Fibroblast of upper back skin (primary cell): ENCODE measurements around the gene CARNS1.
A peak's percentile ranks its signal among the peaks of the same experiment; 100 is the strongest.
"Not testable (repeated sequence)": the region's sequence is repeated elsewhere in the genome, so short reads cannot be mapped to it uniquely, and the experiment has no call there.

Experiments
- DNase-seq: peaks from one replicate; pipeline ENCODE4 v3.0.0-alpha.2; 2013

Gene CARNS1

DNA sequence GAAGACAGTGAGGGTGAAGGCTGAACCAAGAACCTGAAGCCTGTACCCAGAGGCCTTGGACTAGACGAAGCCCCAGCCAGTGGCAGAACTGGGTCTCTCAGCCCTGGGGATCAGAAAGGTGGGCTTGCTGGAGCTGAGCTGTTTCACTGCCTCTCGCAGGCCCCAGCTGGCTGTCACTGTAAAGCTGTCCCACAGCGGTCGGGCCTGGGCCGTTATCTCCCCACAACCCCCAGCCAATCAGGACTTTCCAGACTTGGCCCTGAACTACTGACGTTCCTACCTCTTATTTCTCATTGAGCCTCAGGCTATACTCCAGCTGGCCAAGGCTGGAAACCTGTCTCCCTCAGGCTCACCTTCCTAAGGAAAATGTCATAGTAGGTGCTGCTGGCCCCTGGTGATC, 17.9 kb upstream of the CARNS1 start:
- no peak for DNase-seq

DNA sequence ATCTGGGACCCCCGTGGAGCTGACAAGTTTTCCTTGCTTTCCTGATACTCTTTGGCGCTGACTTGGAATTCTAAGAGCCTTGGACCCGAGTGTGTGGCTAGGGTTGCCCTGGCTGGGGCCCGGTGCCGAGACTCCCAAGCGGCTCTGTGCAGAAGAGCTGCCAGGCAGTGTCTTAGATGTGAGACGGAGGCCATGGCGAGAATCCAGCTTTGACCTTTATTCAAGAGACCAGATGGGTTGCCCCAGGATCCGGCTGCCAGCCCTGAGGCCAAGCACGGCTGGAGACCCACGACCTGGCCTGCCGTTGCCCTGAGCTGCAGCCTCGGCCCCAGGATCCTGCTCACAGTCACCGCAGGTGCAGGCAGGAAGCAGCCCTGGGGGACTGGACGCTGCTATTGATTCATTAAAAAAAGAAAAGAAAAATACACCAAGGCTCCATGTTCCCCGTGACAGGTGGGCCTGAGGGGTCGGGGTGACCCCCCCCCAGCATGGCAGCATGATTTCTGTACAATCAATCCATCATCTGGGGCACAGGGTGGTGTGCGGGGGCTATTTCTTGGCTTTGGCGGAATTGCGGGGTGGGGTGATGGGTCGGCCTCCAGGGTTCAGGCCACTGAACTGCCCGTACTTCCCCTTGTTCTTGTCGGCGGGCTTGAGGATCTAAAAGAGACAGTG, 17.4 kb upstream of the CARNS1 start:
- no peak for DNase-seq

DNA sequence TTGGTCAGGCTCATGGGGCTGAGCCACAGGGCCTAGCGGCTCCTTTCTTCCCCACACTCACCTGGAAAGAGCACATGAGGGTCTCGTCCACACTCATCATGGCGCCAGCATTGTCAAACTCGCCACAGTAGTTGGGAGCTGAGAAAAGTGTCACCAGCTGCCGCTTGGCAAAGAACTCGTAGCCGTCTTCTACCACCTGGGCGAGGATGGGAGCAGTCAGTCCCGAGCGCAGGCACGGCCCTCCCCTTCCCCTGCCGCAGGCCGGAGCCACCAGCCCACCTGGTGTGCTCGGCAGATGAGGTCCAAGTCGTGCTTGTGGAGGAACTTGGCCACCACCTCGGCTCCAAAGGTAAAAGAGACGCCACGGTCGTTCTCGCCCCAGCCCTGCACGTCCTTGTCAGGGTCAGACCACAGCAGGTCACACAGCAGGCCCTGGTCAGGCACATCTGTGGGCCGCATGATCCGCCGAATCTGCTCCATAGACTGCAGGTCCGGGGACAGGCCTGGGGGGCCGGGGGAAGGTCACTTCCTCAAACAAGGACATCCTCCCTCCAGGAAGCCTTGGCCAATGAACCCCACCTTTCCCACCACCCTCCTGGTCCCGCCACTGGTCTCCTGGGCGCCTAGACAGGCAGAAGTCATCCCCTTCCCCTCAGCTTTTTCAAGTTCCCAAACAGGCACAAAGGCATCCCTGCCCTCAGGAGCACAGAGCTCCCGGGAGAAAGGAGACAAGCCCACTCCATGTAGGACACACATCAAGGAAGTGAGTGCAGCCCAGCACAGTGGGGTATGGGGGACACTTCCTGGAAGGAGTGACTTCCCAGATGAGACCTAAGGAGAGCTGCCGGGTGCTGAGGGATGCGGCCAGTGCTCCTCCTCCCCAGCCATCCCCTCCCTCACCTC, 16.6 kb upstream of the CARNS1 start:
- DNase-seq = no peak

DNA sequence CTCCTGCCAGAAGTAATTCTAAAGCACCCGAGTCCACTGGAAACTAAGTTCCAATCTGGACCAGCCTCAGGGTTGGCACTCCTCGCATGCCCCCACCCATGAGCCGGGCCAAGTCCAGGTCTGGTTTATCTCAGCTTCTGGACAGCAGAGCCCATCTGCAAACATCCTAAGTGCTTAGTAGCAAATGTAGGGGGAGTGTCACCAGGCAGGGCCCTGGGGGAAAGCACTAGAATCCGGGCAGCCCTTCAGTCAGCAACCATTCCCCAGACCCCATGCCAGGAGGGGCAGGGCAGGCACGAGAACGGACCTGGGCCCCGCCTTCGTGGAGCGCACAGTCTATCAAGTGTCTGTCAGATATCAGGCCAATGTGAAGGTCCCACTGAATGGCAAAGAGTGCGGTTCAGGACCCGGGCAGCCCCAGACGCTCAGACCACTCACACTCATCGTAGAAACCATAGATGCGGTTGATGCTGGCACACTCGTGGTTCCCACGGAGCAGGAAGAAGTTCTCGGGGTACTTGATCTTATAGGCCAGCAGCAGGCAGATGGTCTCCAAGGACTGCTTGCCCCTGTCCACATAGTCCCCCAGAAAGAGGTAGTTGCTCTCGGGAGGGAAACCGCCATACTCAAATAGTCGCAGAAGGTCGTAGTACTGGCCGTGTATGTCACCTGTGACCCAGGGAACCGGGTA, 15.1 kb upstream of the CARNS1 start:
- DNase-seq = no peak

DNA sequence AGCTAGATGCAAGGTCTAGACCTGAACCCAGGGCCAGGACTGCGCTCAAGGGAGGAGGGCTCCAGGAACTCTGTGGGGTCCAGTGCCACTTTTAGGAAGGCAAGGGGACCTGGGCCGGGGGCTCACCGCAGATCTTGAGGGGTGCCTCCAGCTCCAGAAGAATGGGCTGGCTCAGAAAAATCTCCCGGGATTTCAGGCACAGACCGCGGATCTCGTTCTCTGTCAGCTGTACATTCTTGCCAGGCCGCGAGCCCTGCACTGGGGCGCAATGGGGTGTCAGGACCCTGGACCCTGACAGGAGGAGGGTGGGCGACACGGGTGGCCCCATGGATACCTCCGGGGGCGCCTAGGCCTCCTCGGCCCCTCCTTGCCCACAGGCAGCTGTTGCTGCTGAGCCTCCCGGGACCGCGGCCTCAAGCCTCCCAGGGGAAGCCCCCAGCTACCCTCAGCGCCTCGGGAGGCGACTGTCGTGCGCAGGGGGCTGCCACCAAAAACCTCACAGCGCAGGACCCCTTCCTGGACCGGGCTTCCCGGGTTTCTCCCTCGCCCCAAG, 14.5 kb upstream of the CARNS1 start:
- DNase-seq = no peak

DNA sequence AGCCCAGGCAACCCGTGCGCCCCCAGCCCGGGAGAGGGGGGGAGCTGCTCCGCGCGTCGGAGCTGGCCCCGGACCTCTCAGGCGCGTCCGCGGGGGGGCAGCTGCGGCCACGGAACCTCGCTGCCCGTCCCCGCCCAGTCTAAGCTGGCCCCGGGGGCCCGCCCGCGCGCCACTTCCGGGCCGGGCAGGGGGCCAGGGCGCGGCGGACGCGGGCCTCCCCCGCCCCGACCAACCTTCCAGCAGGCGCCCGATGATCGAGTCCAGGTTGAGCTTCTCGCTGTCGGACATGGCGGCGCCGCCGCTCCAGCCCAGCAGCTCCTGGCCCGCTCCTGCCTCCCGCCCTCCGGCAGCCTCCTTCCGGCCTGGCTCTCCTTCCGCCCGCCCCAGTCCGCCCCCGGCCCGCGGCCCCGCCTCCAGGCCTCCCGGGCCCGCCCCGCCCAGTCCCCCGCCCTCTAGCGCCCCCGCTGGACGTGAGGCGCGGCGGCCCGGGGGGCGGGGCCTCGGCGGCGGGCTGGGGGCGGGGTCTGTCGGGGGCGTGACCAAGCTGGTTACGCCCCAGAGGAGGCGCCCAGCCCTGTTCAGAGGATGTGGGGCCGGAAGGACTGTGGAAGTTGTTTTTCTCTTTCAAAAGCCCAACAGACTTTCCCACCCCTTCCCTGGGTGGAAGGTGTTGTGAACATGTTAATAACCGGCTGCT, 13.8 kb upstream of the CARNS1 start, which contains the start of gene PPP1CA:
Gene PPP1CA, minus strand, starts transcription at position 364 of the 697 bp plus-strand sequence. Its CDS starts 76 bp downstream, at position 288.
- peak; percentile 87 for DNase-seq

DNA sequence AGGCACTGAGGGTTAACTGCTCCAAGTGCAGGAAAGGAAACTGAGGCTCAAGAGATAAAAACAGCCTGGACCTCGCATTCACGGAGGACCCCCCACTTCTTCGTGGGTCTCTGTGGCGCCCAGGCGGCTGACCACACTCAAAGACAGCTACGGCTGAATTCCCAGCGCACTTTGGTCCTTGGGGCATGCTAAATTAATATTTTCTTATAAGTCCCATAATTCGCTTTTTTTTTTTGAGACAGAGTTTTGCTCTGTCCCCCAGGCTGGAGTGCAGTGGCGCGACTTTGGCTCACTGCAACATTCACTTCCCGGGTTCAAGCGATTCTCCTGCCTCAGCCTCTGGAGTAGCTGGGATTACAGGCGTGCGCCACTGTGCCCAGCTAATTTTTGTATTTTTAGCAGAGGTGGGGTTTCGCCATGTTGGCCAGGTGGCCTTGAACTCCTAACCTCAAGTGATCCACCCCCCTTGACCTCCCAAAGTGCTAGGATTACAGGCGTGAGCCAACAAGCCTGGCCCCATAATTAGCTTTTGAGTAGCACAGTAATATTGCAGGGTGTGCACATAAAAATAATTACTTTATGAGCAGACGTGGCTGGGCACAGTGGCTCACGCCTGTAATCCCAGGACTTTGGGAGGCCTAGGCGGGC, 13.2 kb upstream of the CARNS1 start:
- DNase-seq = not testable (repeated sequence)

DNA sequence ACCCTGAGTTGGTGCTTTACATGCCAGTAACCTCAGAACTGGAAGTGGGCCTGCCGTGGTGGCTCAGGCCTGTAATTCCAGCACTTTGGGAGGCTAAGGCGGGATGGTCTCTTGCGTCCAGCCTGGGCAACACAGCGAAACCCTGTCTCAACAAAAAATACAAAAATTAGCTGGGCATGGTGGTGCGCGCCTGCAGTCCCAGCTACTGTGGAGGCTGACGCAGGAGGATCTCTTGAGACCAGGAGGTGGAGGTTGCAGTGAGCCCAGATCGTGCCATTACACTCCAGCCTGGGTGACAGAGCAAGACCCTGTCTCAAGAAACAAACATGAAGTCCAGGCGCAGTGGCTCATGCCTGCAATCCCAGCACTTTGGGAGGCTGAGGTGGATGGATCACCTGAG, 12.4 kb upstream of the CARNS1 start:
- not testable (repeated sequence) for DNase-seq

DNA sequence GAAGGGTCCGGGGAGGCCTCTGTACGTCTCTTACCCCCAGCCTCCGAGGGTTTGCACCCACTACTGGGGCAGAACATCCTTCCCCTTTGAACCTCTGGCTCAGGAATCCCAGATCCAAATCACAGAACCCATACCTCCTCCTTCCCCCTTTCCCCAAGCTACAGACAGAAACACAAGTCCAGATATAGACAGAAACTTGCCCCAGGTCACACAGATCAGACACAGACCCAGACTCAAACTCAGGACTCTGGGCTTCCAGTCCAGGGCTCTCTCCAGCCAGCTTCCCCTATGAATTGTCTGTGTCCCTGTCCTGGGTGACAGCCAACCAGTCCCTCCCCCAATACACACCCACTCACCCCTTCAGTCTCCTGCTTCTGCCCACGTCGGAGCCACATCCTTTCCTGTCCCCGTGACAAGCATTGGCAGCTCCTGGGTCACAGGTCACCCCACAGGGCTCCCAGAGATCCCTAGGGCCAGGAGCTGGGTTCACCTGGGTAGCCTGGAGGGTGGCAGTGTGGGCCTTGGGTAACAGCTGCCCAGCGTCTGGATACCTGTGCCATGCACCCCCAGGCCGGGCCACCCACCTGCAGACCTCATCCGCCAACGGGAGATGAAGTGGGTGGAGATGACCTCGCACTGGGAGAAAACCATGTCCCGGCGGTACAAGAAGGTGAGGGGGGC, 10.8 kb upstream of the CARNS1 start:
- no peak for DNase-seq

DNA sequence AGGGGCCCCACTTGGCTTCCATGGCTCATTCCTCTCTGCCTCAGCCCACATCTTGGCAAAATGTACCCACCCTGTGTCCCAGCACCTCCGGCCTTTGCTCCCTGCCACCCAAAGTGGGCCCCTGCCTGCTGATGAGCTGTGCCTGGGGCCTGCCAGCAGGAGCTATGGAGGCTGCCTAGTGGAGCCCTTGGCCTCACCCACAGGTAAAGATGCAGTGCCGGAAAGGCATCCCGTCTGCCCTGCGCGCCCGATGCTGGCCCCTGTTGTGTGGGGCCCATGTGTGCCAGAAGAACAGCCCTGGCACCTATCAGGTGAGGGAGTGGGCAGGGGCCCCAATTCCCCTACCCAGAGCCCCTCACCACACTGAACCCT, 10.3 kb upstream of the CARNS1 start:
- no peak for DNase-seq

DNA sequence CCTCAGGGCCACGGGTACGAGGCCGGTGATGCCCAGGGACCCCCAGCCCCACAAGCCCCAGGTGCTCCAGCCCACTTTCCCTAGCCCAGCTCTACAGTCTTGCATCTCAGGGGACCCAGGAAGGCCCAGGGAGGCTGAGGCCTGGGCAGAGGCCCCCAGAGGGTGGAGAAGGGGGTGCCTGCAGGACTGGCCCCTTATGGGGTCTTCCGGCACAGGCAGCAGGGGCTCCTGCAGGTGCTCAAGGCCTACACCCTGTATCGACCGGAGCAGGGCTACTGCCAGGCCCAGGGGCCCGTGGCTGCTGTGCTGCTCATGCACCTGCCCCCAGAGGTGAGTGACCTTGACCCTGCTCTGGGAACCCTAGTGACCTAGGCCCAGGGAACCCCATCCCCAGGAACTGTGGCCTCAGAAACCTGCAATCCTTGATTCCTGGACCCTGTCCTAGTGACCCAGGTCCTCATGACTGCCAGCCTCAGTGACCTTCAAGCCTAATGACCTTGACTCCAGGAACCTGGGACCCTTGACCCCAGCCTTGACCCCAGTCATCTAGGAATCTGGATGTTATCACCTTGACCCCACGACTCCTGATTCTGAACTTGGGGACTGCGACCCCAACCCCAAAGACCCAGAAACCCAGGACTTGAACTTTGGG, 9.7 kb upstream of the CARNS1 start:
- no peak for DNase-seq

DNA sequence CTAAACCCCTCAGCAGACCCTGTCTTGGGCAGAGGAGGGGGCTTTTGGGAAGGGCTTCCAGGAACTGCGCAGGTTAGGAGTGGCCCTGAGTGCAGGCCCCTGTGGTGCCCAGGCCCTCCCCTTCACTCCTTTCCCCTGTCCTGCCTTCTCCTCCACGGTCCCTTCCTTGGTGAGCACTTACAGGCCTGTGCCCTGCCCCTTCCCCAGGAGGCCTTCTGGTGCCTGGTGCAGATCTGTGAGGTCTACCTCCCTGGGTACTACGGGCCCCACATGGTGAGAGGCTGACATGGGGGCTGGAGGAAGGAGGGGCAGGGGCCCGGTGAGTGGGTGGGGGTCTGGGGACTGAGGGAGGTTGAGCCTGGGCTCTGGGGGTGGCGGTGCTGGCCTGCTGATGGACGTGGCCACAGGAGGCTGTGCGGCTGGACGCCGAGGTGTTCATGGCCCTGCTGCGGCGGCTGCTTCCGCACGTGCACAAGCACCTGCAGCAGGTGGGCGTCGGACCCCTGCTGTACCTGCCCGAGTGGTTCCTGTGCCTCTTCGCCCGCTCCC, 9.0 kb upstream of the CARNS1 start:
- no peak for DNase-seq

DNA sequence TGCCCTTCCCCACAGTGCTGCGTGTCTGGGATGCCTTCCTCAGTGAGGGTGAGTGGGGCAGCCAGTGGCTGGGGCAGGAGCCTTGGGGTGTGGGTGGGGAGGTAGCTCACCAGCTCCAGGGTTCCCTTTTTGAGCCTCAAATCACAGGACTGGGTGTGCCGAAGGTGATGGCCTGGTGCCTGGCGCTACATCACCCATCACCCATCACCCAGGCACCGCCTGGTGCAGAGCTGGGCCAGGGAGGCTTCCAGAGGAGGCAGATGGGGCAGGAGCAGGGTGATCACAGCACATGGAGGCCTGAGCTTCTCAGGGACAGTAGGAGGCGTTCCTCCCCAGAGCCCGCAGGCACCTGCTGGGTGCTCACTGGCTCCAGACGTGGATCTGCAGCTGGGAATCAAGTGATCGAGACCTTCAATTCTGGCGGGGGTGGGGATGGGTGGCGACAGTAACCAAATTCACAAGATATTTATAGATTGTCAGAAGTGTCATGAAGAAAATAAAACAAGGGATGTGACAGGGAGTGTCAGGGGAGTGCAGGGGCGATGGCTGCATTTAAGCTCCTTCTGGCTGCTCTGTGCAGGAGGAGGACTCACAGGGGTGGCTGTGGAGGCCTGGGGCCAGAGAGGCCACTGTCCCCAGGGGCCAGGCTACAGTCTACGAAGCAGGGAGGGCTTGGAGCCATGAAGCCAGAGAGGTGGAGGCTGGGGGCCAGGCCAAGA, 8.3 kb upstream of the CARNS1 start:
- DNase-seq = no peak

DNA sequence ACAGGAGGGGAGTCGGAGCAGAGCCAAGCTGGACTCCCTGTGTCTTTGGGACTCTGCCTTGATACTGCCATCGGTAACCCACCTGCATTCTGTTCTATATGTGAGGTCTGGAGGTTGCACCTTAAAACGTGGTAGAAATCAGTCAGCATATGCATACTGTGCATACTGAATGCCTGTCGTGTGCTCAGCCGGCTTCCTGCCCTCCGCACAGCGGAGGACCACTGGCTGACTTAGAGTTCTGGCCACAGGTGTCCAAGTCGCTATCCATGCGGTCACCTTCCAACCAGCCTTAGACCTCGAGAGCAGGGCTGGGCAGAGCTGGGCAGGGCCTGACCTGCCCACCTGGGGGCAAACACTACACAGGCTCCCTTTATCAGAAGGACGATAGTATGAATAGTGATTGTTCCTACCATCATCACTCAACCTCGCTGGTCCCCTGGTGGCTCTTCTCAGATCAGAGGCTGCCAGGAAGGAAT, 7.8 kb upstream of the CARNS1 start:
- no peak for DNase-seq

DNA sequence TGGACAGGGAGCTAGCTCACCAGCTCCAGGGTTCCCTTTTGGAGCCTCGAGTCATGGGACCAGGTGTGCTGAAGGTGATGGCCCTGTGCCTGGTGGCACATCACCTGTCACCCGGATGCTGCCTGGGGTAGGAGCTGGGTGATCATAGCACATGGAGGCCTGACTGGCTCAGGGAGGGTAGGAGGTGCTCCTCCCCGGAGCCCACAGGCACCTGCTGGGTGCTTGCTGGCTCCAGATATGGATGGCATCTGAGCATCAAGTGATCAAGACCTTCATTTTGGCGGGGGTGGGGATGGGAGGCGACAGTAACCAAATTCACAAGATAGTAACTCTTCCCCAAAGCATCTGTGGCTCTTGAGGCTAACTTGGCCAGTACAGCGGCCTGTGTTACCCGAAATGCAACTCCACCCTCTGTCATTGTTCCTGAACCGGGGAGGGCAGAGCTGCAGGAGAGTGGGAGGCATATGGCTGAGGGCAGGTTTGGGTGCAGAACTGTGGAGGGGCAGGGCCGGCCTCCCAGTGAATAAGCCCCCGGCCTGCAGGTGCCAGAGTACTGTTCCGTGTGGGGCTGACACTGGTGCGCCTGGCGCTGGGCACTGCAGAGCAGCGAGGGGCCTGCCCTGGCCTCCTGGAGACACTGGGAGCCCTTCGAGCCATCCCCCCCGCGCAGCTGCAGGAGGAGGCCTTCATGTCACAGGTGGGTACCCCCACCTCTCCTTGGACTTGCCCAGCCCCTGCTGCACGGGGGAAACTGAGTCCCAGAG, 6.9 kb upstream of the CARNS1 start:
- no peak for DNase-seq

DNA sequence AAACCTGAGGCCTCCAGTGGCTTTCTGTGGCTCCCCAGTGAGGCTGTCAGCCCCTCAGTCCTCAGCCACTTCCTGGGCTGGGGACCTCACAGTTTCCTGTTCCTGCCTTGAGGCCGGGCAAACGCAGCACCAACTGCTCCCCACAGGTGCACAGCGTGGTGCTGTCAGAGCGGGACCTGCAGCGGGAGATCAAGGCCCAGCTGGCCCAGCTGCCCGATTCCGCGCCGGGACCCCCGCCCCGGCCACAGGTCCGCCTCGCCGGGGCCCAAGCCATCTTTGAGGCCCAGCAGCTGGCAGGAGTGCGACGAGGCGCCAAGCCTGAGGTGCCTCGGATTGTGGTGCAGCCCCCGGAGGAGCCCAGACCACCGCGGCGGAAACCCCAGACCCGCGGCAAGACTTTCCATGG, 6.2 kb upstream of the CARNS1 start:
- no peak for DNase-seq

DNA sequence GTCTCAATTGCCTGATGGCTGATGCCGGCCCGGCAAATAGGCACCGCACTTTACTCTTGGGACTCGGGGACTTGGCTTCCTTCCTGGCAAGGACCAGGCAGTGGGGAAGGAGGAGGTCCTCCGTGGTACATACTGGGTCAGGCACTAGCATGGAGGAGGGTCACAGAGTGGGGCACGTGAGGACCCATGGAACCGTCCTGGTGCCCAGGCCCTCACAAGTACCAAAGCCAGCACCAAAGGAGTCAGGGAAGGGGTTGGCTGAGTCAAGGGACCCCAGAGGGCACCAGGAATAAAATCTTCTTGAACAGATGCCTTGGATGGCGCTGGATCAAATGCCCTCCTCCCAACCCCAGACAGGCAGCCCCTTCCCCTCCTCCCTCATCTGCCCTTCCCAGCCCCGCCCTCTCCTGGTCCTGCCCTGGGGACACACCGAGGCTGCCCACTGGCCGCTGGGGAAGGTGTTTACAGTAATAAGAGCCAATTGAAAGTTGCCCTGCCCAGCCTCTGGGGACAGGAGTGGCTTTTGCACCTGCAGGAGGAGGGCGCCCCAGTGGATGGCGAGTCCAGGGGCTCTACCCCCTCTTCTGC, 5.6 kb upstream of the CARNS1 start:
- no peak for DNase-seq

DNA sequence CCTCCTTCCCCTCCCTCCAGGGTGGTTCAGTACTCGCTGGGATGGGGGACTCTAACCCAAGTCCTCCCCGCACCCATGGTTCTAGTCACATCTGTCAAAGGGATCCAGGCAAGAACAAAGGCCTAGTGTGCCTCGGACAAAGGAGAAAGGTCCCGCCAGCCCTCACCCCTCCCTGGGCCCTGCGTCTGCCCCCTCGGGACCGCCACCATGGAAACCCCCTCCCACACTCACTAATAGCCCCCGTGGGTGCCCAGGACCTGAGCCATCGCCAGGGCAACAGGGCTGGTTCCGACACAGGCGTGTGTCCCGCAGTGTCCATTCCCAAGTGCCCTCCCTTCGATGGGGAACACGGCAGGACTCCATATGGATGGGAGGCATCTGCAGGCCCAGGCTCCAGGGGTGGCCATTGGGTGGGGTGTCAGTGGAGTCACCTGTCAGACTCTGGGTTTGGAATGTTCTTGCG, 5.1 kb upstream of the CARNS1 start:
- DNase-seq = no peak
